Endometrial microvascular endothelial cells (primary cell): ENCODE results near the gene GPC5. TPM values are rescaled to one million over a fixed set of nuclear protein-coding genes. Genes with fewer than 3 reads are reported as not detected.

Source experiments
- in situ Hi-C: cut with HindIII; loops from 2 replicates; pipeline ENCODE4 v1.10.0; 2017; ENCODE audit warnings: low sequenced_read_pairs, low pct_unique_long_range_greater_than_20kb; ENCODE audit errors: inconsistent ontology term
- total RNA-seq: library from RNA; depleted of rRNA; stranded (reverse); fragments of >200 nt; gene quantifications from one replicate; pipeline ENCODE4 v1.2.3, GENCODE V29; 2015; ENCODE audit errors: inconsistent ontology term

Gene GPC5
- total RNA-seq, 1 donor from 2014 or later = 0.46 TPM

DNA sequence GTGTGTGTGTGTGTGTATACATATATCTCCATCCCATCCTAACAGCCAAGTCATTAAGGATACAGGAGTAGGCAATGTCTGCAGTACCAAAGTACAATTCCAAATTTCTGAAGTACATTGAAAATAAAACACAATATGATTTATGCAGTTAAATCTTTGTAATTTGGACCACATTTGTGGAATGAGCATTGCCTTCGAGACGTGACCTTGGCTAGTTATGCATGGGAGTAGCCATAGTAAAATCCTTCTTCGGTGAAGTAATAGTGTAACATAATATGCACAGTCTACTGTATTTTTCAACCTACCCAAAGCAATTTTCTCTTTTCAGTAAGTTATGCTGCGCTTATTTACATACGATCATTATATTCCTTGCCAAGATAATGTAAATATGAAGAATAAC is 1162.5 kb downstream of the GPC5 start:
- in situ Hi-C loops = no loop called here

DNA sequence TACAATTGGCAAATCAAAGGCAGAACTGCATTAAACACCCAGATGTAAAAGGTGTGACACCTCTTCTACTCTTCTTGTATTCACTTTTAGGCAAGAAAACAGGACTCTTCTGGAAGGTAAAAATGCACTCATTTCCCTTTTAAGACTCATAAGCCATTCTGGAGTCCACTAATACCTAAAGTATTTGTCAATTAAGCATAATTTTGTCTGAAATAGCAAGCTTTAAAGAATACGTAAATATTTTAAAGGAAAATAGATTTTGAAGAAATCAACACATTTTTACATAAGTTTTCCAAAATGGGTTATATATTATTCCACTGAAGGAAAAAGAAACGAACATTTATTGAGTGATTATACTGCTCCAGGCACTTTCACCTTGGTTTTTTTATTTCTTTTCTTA is 1166.5 kb downstream of the GPC5 start:
- in situ Hi-C loops = no loop called here

DNA sequence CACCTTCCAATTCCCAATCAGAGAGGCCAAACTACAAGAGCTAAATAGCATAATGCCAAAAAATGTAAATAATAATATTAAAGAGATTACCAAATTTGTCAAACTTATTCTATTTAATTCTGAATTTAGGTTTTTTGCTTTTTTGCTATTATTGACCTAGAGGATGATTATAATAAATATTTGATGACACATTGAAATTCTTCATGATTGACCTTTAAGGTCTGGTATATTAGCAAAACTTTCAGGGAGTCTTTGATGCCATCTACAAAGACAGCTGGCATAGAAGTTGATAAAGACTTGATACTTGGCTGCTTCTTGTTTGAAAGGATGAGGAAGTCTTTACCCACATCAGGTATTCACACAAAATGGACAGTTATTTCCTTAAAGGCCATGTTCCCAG is 1168.3 kb downstream of the GPC5 start:
- in situ Hi-C loops = no loop called here

DNA sequence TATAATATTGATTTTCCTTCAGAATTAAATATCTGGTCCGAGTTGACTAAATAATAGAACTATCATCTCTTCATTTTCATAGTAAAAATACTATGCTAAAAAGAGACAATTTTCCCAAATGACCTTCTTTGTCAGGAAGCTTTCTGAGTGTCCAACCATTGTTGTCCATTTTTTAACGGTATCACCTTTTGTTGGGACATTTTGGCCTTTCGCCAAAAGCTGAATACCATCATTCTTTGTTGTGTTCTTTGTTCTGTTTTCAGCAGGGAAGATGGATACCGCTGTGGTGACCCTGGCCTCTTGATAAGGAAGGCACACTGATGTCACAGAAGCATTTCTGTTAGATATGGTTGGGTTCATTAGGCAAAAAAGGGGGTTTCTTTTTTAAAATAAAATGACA is 1173.8 kb downstream of the GPC5 start:
- in situ Hi-C loops = no loop called here

DNA sequence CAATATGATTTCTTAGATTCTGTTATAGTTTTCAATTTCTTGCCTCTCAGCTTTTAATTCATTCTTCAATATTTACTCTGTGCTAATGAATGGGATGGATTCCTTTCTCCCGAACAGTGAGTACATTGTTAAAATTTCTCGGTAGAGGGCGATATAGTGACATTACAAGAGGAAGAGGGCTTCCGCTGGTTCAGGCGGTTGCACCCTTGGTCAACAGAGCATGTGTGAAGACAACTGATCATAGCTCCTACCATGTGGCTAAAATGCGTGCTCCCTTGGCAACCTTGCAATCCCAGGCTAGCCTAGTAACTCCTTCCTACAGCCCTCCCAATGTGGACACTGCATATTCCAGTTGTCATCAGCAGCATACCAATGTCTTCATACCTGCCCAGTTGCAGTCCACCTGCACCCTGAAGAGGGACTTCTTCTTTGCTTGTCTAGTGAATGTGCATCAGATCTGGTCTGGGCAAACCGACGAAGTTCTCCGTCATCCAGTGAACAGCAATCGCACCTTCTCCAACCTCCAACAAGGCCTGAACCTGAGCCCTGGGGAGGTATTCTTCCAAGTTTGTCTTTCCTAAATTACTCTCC is 1175.1 kb downstream of the GPC5 start:
- in situ Hi-C loops = no loop called here

DNA sequence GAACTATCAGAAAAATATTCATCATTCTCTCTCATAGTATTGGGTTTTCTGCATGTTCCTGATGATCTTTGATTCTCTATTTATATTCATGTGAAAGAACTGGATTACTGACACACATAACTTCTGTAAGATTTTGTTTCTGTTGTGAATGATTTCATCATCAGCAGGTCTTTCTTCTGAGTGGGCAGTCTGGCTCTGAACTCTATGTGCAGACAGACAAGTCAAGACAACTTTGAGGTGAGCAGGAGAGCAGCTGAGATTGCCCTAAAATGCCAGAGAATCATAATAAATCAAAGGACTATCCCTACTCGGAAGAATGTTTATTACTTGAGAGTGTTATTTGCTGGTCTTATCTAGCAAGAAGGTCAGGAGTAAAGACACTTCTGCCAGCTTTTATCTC is 1176.1 kb downstream of the GPC5 start:
- in situ Hi-C loops = no loop called here

DNA sequence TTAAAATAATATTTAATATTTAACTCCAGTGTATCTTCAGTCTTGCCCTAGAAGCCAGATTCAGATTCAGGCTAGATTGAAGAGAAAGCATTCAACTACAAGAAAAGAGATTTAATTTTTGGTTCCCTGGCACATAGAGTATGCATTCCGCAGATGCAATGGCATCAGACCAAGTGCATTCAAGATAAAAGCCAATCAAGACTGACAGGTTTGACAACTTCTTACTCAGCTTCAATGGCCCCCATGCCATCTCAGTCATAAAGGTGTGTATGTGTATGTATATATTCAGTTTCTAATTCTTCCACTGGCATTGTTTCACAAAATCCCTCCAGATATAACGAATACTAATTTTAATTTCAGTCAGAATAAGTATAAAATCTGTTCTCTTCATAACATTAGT is 1177.4 kb downstream of the GPC5 start:
- in situ Hi-C loops = no loop called here

DNA sequence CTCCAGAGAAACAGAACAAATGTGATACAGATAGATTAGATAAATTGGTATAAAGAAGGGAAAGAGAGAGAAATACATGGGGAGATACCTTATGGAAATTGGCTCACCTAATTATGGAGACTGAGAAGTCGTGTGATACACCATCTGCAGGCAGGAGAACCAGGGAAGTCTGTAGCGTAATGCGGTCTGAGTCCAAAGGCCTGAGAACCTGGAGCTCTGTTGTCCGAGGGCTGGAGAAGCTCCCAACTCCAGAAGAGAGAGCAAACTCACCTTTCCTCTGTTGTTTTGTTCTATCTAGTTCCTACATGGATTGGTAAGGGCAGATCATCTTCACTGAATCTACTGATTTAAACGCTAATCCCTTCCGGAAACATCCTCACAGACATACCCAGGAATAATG is 1179.9 kb downstream of the GPC5 start:
- in situ Hi-C loops = no loop called here

DNA sequence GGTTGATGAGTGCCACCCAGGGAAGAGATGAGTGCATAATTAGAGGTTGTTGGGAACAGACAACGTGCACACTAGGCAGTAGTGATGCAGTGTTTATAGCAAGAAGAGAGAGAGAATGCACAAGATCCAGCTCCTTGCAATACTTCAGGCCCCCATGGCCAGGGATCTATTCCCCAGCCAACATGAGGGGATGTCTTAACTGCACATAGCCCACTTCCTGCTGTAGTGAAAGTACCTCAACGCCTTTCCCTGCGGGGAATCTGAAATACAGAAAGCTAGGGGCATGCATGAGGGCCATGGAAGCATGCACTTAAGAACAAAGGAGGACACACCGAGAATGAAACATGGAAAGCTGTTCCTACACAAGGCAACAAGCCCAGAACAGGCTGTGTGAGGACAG is 1191.5 kb downstream of the GPC5 start:
- in situ Hi-C loops = no loop called here

DNA sequence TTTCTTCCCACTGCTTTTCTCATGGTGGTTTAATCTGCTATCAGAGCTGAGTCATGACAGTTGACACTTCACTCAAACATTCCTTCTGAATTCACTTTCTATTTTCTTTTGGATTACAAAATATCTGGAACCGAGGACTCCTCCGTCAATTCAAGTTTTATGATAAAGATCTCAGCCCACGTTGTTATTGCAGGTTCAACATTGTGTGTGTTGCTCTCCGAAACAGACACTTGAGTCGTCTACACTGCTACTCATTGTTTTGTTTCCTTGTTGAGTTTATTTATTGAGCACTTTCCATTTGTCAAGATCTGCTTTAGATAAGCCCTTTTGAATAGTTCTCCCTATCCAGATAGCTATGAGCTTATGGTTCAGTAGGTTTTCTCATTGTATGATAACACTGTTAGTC is 1192.1 kb downstream of the GPC5 start:
- in situ Hi-C loops = no loop called here

DNA sequence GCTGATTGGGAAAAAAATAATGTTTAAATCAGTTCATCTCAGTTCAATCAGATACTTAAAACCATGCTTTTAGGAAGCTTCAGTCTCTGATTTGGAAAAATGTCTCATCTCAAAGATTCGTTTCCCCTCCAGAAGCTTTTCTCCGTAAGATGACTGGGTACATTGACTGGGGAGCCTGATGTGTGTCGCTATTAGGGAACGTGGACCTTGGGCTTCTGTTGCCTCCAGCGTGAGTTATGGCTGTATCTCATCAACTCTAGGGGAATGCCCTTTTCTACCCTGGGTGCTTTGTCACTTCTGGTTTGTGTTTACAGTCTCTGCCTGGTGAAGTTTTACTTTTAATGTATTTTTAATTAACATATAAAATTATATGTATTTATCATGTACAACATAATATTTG is 1192.7 kb downstream of the GPC5 start:
- in situ Hi-C loops = no loop called here

DNA sequence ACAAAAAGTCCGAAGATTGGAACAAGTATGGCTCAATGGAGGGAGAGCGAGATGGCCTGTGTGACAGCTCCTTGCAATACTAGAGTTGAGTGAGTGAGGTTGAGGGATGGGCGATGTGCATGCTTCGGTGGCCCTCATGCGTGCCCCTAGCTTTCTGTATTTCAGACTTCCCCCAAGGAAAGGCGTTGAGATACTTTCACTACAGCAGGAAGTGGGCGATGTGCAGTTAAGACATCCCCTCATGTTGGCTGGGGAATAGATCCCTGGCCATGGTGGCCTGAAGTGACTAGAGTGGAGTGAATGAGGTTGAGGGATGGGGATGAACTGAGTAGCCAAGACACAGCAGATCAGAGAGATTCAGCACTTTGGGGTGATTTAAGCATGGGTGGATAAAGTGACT is 1194.3 kb downstream of the GPC5 start:
- in situ Hi-C loops = no loop called here

DNA sequence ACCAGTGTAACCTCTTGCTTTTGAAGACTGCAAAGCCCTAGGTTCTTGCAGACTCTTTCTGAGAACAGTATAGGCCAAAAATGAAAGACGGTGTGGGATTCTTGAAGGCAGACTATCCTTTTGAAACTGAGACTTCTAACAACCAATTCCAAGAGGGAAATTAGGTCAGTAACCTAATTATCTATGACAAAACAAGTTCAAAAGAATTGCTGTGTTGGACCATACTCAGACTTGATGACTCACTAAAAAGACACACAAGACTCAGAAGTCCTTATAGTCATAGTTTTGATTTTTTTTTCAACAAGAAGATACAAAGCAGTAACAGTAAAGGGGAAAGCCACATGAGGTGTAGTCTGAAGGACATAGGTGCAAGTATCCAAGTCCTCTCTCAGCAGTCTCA is 1204.1 kb downstream of the GPC5 start:
- in situ Hi-C loops = no loop called here

DNA sequence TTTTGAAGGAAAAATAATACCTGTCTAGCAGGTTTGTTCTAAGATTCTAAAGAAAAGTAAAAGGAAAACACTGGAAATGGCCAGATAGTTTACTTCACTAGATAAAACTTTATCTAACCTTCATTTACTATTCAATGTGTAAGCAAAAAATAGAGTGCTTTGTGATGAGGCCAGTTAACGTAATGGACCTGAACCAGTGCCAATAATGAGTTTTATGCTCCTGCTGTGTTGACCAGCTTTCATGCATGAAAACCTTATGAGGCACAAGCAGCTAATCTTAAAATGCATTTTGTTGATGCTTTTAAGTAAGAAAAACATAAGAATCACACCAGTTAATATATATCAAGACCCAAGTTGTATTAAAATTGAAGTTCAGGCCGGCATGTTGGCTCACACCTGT is 1211.0 kb downstream of the GPC5 start:
- in situ Hi-C loops = no loop called here

DNA sequence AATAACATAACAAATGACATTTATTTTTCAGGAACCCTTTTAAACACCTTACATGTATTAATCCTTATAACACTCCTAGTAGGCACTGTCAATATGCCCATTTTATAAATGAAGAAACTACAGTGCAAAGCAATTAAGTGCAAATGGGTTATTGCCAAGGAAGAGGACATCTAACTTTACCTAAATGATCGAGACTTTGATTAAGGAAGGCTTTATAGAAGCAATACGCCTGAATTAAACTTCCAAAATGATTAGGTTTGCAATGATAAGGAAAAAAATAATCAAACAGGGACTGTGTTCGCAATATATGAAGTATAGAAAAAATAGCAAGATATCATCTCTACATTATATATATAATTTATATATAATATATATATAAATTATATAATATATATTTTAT is 1214.5 kb downstream of the GPC5 start:
- in situ Hi-C loops = no loop called here

DNA sequence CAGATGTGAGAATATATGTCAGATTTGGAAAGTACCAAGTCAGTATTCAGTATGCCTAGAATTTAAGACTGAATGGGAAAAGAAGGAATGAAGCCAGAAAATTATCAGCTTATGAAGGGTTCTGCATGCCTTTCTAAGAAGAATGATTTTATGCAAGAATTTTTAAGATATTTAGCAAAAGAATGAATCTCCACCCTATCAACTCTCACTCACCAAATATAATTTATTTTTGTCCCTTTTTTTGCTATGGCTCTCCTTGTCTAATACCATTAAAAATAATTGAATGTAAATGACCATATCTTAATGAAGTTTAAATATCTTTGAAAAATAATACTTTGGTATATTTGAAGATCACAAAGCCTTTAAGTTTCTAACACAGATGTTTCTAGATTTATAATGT is 1215.5 kb downstream of the GPC5 start:
- in situ Hi-C loops = no loop called here

DNA sequence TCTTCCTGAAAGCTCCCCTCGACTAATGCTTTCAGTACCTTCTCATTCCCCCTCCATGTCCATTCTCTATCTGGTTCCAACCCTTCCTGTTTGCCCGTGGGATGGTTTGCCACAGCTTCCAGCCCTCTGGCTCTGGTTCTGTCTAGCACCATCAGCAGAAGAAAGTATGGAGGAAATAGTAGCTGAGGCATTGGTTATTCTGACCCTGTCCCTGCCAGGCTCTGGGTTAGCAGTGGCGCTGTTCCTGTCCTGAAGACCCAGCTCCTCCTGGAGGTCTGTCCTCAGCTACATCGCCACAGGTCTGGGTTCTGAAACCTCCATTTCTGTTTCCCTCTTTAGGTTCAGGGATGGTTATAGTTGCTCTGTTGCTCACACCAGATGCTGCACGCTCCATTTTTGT is 1223.6 kb downstream of the GPC5 start:
- in situ Hi-C loops = no loop called here

DNA sequence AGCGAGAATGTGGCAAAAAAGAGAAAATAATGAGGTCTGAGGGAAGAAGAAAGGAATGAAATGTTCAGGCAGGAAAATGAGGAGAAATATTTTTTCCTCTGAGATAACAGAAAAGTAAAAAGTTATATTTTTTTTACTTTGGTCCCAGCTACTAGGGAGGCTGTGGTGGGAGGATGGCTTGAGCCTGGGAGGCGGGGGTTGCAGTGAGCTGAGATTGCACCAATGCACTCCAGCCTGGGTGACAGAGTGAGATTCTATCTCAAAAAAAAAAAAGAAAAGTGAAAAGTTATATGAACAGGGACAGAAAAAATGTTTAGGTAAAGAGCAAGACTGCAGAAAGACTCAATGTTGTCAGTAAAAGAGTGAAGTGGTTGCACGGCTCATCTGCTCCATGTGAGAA is 1224.5 kb downstream of the GPC5 start:
- in situ Hi-C loops = no loop called here

DNA sequence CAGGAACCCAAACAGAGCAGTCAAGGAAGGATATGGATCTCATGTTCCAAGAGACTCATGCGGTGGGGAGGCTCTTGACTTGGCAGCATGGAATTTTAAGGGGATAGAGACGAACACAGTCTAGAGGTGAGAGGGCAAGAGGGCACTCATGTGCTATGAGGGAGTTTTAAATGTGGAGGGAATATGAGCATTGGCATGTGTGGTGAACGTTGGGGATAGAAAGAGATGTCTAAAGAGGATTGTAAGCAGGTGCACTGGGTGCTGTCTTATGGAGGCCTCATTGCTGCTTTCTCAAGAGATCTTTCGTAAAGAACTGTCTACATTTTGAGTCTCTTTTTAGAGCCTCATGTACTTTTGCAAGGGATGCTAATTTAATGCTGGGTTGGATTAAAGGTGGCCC is 1227.9 kb downstream of the GPC5 start:
- in situ Hi-C loops = no loop called here

DNA sequence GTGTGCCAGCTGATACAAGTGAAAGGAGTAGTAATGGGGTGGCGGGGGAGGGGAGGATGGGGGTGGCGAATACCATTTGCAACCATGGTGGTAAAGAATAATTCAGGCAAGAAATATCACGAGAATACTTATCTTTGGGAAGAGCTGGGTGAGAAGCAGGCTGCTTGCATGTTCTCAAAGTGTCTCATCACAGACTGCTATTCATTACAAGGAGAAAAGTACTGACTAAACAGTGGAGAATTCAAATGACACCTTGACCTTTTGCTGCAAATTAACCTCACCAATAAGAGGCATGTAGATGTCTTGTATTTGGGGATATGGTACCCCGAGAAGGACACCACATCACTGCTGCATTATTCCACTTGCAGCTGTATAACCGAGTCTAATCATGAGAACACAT is 1242.5 kb downstream of the GPC5 start:
- in situ Hi-C loops = no loop called here

DNA sequence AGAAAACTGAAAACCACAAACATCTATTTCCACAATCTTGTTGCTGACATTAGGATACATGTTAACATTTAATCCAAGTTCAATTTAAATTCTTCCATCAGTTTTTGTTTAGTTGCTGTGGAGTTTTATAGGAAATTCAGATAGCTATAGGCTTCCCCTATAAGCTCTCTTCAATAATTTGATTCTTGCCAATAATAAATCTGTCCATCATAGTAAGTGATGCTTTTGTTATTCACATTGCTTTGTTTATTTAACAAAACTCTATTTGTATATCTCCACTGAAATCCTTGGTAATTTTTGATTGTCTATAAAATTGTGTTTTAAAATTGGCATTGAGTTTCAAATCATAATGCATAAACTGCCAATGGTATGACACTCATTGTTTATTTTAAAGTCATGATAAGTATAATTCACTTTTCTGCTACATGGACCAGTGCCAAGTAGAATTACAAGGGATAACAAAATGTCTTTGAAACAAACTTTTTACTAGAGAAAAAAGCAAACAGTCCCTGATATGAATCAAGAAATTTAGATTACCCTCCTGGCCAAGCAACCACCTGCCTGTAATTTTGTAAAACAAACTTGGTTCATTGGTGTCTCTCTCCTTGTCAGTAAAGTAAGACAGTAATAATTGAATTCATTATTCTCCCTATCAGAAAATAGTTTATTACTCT is 1250.9 kb downstream of the GPC5 start:
- in situ Hi-C loops = no loop called here
